ENCODE results near the gene ANKH.

ANKH gene

DNA sequence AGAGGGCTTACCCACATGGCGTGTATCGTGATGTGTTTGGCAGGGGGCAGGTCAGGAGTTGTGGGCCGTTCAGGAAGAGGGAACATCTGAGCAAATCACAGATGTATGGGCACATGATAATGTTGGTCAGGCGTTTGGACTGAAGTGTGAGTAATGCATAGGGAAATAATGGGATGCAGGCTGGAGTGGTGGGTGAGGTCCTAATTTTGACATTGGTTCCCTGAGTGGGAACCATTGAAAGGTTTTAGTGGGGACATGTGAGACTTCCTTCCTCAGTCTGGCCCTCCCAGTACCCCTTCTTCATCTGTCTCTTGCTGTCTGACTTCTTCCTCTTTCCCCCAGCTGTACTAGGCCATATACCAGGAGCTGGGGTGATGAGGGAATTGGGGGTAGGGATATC lies 199.5 kb downstream of the ANKH start:
- in situ Hi-C loops (cut with MboI; ENCODE audit: low sequenced_read_pairs) = no loop called here

DNA sequence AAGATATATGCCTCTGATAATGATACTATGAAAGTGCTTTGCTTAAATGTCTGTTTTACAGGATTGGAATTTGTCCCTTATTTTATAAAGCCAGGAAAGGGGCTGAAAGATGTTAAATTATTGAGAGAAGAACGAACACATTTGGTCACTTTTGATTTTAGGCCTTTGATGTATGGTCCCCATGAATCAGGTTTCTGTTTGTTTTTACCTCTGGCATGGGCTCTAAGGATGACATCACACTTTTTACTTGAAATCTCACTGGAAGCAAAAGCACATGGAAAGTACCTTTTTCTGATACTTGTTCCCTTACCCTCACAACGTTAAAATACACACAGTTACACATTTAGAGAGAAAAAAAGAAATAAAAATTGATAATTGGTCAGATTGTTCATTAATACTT lies 200.2 kb downstream of the ANKH start:
- in situ Hi-C loops (cut with MboI; ENCODE audit: low sequenced_read_pairs) = no loop called here

GRCh38 chr5:14669975-14670374 lies 201.6 kb downstream of the ANKH start:
- in situ Hi-C loops (cut with MboI; ENCODE audit: low sequenced_read_pairs) = no loop called here

DNA sequence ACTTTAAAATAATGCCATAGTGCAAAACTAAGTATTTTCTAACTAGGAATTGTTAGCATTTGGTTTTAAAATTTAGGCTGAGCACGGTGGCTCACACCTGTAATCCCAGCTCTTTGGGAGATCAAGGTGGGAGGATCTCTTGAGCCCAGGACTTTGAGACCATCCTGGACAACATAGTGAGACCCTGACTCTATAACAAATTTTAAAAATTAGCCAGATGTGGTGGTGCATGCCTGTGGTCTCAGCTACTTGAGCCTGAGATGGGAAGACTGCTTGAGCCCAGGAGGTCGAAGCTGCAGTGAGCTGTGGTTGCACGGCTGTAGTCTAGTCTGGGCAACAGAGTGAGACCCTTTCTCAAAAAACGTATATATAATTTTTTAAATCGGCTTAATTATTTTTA lies 202.2 kb downstream of the ANKH start:
- in situ Hi-C loops (cut with MboI; ENCODE audit: low sequenced_read_pairs) = no loop called here

DNA sequence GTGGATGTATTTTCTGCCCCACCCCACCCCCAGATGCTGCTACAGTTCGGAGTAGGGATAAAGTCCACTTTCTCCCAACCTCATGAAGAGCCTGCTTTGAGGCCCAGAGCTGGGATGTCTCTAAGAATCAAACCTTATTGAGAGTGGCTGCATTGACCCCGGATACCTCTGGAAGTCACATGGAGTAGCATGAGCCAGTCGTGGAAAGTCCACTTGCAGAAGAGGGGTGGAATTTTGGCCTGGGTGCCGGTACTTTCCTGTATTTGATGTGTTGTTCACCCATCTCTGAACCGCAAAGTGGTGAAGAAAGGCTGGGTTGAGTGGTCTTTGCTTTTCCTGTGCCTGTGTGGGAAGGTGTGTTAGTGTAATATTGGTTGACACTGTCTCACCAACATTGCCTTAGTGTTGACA lies 203.4 kb downstream of the ANKH start:
- in situ Hi-C loops (cut with MboI; ENCODE audit: low sequenced_read_pairs) = no loop called here

DNA sequence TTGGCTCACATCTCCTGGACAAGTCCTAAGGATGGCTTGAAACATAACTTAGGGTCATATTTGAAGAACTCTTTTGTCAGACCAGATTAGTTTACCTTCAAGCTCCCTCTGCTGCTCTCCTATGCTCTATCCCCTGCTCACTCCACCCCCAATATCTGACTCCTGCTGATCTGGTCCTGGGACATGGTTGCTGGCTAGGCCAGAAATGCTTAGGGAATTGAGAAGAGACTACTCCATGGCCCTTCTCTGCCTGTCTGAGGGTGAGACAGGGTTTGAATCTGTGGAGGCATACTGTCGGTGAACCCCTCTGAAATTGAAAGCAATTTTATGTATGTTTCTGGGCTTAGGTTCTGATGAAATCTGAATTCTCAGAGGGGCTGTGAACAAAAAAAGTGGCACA lies 203.8 kb downstream of the ANKH start:
- in situ Hi-C loops (cut with MboI; ENCODE audit: low sequenced_read_pairs) = no loop called here

DNA sequence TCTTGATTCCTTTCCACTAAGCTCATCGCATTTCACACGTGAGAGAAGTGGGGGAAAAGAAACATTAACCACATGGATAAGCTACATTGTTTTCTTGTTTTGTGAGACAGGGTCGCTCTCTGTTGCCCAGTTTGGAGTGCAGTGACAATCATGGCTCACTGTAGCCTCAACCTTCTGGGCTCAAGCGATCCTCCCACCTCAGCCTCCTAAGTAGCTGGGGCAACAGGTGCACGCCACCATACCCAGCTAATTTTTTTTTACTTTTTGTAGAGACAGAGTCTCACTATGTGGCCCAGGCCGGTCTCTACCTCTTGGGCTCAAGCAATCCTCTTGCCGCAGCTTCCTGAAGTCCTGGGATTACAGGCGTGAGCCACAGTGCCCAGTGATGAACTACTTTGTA lies 204.3 kb downstream of the ANKH start:
- in situ Hi-C loops (cut with MboI; ENCODE audit: low sequenced_read_pairs) = no loop called here

GRCh38 chr5:14666357-14666756 lies 205.2 kb downstream of the ANKH start:
- in situ Hi-C loops (cut with MboI; ENCODE audit: low sequenced_read_pairs) = no loop called here

DNA sequence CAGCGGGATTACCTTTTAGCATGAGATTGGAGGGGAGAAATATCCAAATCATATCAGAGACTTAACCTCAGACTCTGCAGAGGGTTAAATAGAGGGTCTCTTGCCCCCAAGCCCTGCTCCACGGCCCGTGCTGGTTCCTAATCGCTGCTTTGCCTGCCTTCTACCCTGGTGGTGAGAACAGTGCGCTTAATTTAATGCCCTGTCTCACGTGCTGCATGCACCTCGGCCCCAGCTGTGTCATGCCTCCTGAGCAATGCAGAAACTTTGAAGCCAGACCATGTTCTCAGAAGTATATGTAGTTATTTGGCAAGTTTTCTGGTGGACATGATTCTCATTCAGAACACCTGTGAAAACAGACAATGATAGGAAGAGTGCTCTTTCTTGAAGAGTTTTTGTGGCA lies 205.6 kb downstream of the ANKH start:
- in situ Hi-C loops (cut with MboI; ENCODE audit: low sequenced_read_pairs) = no loop called here

DNA sequence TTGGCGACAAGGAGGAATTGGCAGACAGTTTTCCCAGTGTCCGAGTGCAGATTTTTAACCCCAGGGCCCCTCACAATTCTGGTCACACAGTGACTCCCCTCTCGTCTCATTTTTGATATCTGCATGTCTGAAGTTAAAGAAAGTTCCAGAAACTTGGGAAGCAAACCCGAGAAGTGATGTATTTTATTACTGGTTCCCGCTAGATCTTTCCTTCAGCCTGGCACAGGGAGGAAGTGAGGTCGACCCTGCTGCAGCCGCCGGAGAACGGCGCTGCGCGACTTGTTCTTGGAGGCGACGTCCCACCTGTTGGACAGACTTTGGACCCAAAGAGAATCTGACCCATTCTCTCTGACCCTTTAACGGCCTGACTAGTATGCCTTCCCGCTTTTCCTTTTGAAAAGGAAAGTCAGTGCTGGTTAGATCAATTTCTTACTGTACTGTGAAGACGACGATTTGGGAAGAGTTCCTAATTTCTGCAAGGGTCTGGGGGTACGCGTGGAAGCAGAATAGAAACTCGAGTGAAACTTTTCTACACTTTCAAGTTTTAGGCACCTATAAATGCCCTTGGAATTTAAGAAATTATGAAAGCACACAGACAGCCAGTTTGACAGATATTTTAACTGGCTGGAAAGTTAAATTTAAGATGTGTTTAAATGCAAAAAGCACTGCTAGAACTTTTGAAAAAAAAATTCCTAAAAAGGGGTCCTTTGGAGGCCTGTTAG lies 206.3 kb downstream of the ANKH start:
- in situ Hi-C loops (cut with MboI; ENCODE audit: low sequenced_read_pairs) = no loop called here

- in situ Hi-C loops (cut with MboI; ENCODE audit: low sequenced_read_pairs) = no loop called here
These were observed 207.1 kb downstream of the ANKH start, which contains the start of gene OTULIN for GRCh38 chr5:14664270-14665100. TSS of gene OTULIN (plus strand) at chr5:14664718. CDS start at chr5:14664826, 108 bp downstream.

DNA sequence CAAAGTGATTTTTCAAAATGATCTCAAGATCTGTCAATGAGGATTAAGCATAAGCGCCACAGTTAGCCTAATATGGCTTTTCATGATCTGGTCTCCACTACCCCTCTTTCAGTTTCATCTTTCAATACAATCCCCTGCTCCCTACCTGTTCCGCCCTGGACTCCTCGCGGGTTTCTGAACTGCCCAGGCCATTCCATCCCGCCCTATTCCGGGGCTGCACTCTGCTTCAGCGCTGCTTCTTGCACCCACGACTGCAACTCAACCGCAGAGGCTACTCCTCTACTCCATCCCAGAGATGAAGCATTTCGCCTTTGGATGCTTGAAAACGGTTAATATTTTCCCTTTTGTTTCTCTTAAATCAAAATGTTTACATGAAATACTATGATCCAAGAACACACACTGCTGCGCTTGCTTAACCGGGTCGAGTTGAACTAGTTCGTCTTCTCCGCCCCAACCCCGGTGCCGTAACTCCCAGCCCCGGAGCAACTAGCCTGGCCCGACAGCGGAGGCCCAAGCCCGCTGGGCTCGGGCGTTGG lies 207.8 kb downstream of the ANKH start:
- in situ Hi-C loops (cut with MboI; ENCODE audit: low sequenced_read_pairs) = no loop called here

DNA sequence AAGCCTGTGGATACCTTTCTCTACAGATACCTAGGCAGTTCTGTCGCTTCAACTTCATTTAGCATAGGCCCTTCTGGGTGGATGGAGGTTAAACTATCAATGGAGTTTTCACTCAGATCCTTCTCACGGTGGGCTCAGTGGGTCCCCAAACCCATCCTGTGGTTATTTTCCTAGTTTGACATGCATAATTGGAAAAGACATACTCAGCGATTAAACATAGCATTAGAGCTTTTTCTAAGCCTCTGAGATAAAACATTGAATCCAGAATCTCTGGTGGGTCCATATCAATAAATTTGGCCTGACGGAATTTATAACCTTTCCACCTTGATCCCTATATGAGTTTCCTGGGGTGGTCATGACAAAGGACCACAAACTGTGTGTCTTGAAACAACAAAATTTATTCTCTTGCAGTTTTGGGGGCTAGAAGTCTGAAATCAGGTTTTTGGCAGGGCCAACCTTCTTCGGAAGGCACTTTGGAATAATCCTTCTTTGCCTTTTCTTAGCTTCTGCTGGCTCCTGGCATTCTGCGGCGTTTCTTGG lies 208.8 kb downstream of the ANKH start:
- in situ Hi-C loops (cut with MboI; ENCODE audit: low sequenced_read_pairs) = no loop called here

GRCh38 chr5:14660833-14661232 lies 210.7 kb downstream of the ANKH start:
- in situ Hi-C loops (cut with MboI; ENCODE audit: low sequenced_read_pairs) = no loop called here

DNA sequence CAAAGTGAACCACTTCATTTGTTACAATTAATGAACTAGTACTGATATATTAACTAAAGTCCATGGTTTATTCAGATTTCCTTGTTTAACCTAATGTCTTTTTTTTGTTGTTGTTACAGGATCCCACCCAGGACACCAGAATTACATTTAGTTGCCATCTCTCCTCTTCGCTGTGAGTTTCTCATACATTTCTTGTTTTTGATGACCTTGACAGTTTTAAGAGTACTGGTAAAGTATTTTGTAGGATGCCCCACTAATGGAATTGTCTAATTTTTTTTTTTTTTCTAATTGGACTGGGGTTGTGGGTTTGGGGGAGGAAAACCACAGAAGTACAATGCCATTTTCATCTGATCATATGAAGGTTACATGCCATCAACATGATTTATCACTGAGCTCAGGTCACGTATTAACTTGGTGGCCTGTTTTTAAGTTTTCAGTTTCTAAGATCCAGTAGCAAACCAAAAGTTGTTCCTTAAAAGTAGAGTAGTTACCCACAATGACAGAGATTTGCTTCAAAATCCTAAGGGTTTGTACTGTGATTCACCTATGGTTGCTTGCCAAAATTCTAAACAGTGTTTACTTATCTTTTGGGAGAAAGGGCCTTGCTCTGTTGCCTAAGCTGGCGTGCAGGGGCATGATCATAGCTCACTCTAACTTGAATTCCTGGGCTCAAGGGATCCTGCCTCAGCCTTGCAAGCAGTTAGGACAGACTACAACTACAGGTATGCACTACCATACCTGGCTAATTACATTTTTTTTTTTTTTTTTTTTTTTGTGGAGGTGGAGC lies 211.6 kb downstream of the ANKH start:
- in situ Hi-C loops (cut with MboI; ENCODE audit: low sequenced_read_pairs) = no loop called here

GRCh38 chr5:14656898-14657297 lies 214.7 kb downstream of the ANKH start:
- in situ Hi-C loops (cut with MboI; ENCODE audit: low sequenced_read_pairs) = no loop called here

DNA sequence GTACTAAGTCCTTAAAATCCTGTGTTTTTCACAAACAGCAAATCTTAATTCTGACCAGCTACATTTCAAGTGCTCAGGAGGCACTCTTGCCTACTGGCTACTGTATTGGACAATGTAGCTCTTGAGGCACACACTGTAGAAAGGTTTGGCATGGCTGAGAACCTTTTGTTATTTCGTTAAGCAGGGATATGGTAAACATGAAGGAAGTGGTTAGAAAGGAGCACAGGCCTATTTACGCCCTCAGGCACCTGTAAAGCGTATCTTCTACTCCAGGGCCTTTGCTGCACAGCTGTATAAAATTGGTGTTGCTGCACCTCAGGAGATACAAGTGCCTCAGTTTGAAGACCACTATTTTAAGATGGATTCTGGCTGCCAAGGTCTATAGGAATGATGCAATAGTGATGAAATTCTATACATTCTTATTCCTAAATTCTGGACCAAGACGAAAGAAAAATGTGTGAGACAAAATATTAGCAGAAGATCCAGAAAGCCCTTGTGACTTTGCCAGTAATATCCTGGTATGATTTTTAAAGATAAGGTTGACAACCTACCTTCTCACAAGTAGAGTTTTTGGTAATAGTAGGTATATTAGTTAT lies 216.3 kb downstream of the ANKH start:
- in situ Hi-C loops (cut with MboI; ENCODE audit: low sequenced_read_pairs) = no loop called here

All from HL-60/S4 (cell line).